ACHN (cell line): ENCODE data around the gene RAPGEF6.
"Not testable (repeated sequence)": the region's sequence is repeated elsewhere in the genome, so short reads cannot be mapped to it uniquely, and the experiment has no call there.

Experiments used
- DNase-seq: peaks from one replicate; pipeline ENCODE4 v3.0.0-alpha.2; 2015
- in situ Hi-C: cut with HindIII; loops from 2 replicates; pipeline ENCODE4 v1.10.0; 2017; ENCODE audit warnings: low sequenced_read_pairs, low pct_ligation_motif_present, low pct_unique_long_range_greater_than_20kb

RAPGEF6 gene

DNA sequence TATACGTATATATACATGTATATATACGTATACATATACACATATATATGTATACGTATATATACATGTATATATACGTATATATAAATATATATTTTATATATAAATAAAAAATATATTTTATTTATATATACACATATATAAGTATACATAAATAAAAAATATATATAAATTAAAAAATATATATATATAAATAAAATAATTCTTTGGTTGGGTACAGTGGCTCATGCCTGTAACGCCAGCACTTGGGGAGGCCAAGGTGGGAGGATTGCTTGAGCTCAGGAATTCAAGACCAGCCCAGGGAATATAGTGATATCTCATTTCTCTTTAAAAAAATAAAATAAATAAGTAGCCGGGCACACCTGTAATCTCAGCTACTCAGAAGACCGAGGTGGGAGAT is 216.2 kb downstream of the RAPGEF6 start:
- no peak for DNase-seq
- in situ Hi-C loops, result no loop called here

DNA sequence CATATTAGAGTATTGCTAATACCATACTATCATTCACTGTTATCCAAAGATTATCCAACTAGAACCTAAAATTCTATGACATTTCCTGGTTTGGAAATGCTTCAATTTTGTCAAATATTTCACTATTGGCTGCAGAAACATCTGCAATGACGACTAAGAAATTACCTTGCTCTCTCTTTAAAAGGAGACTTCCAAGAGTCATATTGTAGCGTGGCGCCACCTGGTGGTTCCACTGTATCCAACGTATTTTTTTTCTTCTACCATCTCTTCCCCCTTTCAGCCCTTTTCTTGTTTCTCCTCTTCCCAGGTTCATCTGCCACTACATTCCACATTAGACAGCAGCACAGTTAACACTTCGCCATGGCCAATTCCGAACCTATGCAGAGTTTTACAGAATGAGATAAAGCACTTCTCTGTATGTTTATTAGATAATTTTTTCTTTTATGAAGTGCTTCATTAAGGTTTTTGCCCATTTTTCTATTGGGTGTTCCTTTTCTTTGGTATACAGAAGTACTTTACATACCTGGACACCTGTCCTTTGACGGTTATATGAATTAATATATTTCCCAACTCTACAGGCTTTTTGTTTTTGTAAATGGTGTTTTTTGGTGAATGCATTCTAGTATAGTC is 217.7 kb downstream of the RAPGEF6 start:
- in situ Hi-C loops, result no loop called here
- DNase-seq, result peak; percentile 62

DNA sequence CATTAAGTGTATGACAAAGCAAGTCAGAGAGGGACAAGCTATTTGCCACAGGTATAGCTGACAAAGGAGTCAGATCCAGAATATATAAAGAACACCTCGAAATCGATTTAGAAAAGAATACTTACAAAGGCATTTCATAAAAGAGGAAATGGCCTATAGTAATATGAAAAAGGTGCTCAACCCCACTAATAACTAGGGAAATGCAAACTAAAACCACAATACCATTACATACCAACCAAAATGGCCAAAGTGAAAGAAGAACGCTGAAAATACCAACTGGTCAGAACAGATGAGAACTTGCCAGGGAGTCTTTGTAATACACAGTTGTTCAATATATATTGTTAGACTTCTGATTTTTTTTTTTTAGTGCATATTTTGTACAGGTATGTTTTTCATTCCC is 218.3 kb downstream of the RAPGEF6 start:
- in situ Hi-C loops, result no loop called here
- no peak for DNase-seq

- DNase-seq, result peak; percentile 9
- in situ Hi-C loops, result no loop called here
Observed at GRCh38 chr5:131413605-131414559, 221.1 kb downstream of the RAPGEF6 start.

DNA sequence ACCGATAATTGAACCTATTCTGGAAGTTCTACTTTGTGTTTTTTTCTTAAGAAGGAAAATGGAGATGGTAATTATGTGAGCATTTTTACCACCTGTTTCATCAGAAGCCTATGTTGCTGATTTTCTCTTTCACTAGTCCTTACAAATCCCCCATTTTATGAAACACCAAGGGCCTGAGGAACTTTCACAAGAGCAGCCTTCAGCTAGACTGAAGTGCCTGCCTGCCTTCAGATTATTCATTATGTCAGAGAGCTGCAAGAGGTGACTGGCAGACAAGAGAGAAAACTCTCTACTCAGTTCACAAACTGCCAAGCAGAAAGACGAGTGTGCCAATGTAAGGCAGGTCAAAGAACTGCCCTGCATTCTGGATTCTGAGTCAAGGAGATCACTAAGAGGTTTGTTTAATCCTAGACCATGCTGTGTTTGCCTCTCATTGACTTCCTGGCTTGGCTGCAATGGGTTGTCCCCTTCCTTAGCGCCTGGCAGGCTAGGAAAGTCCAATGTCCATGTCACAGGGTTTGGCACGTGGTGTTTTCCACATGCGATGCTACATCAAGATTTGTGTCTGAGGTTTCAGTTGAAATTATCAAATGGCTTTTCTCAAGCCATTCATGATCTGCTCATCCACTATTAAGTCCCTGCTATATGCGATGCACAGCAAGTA is 227.9 kb downstream of the RAPGEF6 start:
- in situ Hi-C loops, result no loop called here

GRCh38 chr5:131406076-131406475 is 229.0 kb downstream of the RAPGEF6 start:
- DNase-seq, result no peak
- in situ Hi-C loops, result no loop called here

More for the DNA sequence above, 227.9 kb downstream of the RAPGEF6 start:
- no peak for DNase-seq

DNA sequence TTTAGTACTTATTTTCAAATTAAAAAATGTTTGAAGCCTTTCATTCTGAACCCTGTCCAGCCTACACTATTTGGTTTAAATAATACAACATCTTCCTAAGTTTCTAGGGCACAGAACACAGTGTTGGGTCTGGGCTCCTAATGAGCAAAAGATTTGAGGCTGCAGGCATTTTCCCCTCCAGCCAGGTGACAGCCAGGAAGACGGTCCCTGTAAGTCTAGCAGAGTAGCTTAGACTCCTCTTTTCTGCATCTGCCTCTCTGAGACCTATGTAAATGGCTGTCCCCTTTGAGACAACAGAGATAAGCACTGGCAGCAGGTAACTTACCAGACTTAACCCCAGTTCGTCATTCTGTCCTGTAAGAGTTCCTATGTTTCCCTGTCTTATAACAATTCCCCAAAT is 229.4 kb downstream of the RAPGEF6 start:
- in situ Hi-C loops, result no loop called here
- DNase-seq, result no peak

DNA sequence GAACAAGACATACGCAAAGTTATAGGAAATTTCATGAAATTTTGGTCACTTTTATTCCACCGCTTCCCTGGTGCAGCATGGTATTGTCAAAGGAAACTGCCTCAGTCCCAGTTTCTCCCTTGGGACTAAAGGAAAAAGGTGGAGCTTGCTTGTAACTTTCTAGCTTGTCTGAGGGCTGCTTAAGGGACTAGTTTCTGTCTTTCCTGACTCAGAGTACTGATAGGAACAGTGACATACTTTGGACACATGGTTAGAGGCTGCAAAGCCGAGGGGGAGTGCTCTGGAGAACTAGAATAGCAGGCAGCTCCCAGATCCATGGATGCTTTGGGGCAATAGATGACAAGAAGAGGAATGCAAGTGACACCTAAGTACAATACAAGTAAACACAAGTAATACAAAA is 234.4 kb downstream of the RAPGEF6 start:
- DNase-seq, result no peak
- in situ Hi-C loops, result no loop called here

DNA sequence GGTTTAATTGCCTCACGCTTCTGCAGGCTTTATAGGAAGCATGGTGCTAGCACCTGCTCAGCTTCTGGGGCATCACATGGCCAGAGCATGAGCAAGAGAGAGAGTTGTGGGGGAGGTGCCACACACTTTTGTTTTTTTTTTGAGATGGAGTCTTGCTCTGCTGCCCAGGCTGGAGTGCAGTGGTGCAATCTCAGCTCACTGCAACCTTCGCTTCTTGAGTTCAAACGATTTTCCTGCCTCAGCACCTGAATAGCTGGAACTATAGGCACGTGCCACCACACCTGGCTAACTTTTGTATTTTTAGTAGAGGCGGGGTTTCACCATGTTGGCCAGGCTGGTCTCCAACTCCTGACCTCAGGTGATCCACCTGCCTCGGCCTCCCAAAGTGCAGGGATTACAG is 236.0 kb downstream of the RAPGEF6 start:
- in situ Hi-C loops, DNase-seq: not testable (repeated sequence)

- DNase-seq, result no peak
- in situ Hi-C loops, result no loop called here
Observed at GRCh38 chr5:131396630-131397273, 238.3 kb downstream of the RAPGEF6 start.

GRCh38 chr5:131396015-131396414 is 239.0 kb downstream of the RAPGEF6 start:
- in situ Hi-C loops, result no loop called here

GRCh38 chr5:131394128-131394527 is 240.9 kb downstream of the RAPGEF6 start:
- peak; percentile 62 for DNase-seq
- in situ Hi-C loops, result no loop called here

More at GRCh38 chr5:131396015-131396414, 239.0 kb downstream of the RAPGEF6 start:
- no peak for DNase-seq

GRCh38 chr5:131393498-131393968 is 241.5 kb downstream of the RAPGEF6 start:
- DNase-seq, result peak; percentile 50
- in situ Hi-C loops, result no loop called here

GRCh38 chr5:131392466-131393095 is 242.4 kb downstream of the RAPGEF6 start:
- in situ Hi-C loops, result no loop called here
- DNase-seq, result no peak

GRCh38 chr5:131389869-131390265 is 245.2 kb downstream of the RAPGEF6 start:
- no peak for DNase-seq
- in situ Hi-C loops, result no loop called here

DNA sequence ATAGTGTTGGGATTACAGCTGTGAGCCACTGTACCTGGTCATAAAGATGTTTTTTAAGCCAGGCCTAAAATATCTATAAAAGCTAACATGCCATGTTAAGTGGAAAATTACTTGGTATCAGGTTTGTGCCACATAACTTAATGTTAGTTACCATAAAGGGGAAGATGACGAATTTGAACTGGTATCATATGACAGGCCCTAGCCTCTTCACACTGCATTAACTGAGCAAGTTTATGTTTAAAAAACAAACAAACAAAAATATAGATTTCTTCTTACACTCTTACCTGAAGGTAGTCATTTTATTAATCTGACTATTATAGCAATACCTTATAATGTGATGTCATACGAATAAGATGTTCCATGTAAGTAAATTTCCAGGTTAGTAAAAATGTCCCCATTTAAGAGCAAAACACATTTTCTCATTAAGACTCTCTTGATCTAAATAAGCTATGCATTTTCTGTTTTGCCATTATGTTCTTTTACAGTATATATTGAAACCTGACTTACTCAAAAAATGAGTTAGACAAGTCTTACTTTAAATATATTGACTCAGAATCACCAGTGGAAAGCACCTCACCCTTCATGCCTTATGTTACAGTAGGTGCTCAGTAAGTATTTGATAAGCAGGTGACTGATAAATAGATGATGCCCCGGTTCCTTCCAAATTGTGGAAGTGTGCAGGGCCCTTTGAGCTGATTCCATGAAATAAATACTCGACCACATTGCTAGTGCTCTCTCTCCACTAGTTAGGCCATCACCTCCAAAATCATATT is 245.7 kb downstream of the RAPGEF6 start:
- in situ Hi-C loops, result no loop called here
- no peak for DNase-seq

DNA sequence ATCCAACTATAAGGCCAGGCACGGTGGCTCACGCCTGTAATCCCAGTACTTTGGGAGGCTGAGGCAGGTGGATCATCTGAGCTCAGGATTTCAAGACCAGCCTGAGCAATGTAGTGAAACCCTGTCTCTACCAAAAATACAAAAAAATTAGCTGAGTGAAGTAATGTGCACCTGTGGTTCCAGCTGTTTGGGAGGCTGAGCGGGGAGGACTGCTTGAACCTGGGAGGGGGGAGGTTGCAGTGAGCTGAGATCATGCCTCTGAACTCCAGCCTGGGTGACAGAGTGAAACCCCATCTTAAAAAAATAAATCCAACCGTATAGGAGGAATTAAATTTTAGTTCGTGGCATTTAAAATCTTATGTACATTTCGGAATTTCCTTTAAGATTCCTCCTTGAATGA is 247.8 kb downstream of the RAPGEF6 start:
- DNase-seq, result no peak
- in situ Hi-C loops, result no loop called here

DNA sequence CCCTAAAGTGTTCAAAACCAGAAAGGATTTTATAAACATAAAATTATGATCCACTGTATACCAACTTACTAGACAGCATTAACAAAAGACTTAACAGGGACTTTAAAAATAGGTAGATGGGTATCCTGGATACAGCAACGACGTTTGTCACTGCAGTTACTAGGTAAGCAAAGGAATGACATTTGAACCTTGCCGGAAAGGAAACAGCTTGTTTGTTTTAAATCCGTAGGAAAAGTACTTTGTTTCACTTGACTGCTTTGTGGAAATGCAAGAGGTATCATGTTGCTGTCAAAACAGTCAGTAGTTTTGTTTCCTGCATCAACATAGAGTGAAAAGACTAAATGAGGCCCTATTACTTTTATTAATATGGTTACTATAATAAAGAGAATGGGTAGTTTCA is 248.2 kb downstream of the RAPGEF6 start:
- DNase-seq, result no peak
- in situ Hi-C loops, result no loop called here
